ENCODE results near the gene GSDME.

The GSDME gene

GRCh38 chr7:24788075-24788474 is 30.8 kb upstream of the GSDME start:
- Histone ChIP-seq H3K36me3 (ENCODE audit: control insufficient read depth, insufficient read depth, low read length) (no peaks in the 10 kb centered on the region), H3K4me1 (ENCODE audit: control insufficient read depth, insufficient read depth, low read length) (no peaks in the 10 kb centered on the region), H3K4me3 (ENCODE audit: low read length) (no peak overlapping the region), H3K9me3 (ENCODE audit: control insufficient read depth, low read length) (no peaks in the 10 kb centered on the region), H3K9ac (ENCODE audit: low read length) (no peak overlapping the region), H3K27me3 (ENCODE audit: control insufficient read depth, insufficient read depth, low read length) (no peaks in the 10 kb centered on the region)

DNA sequence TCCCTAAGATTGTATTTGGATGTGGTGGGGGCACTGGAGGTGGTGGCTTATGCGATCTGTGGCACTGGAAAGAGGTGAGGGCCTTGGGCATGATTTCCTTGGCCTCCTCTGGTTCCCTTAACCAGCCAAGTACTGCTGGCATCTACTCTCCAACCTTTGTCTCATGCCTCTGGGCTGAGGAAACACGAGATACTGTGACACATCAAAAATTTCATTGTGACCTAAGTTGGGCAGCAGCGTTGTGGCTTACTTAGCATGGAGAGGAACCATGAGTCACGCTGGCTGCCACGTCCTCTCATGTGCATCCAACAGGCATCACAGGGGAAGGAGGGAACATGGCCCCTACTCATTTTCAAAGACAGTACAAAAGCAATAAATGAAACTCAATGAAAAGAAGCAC is 29.7 kb upstream of the GSDME start:
- Histone ChIP-seq H3K4me1 (ENCODE audit: control insufficient read depth, insufficient read depth, low read length) (no peaks in the 10 kb centered on the region), H3K9me3 (ENCODE audit: control insufficient read depth, low read length) (no peaks in the 10 kb centered on the region), H3K36me3 (ENCODE audit: control insufficient read depth, insufficient read depth, low read length) (no peaks in the 10 kb centered on the region), H3K27me3 (ENCODE audit: control insufficient read depth, insufficient read depth, low read length) (no peaks in the 10 kb centered on the region), H3K9ac (ENCODE audit: low read length) (no peak overlapping the region), H3K4me3 (ENCODE audit: low read length) (no peak overlapping the region)

- no peak overlapping the region for H3K4me3 ChIP-seq (ENCODE audit: low read length)
- H3K27me3 ChIP-seq (ENCODE audit: control insufficient read depth, insufficient read depth, low read length) = no peaks in the 10 kb centered on the region
- no peaks in the 10 kb centered on the region for H3K4me1 ChIP-seq (ENCODE audit: control insufficient read depth, insufficient read depth, low read length)
- H3K9ac ChIP-seq (ENCODE audit: low read length) = no peak overlapping the region
- H3K9me3 ChIP-seq (ENCODE audit: control insufficient read depth, low read length) = no peaks in the 10 kb centered on the region
- no peaks in the 10 kb centered on the region for H3K36me3 ChIP-seq (ENCODE audit: control insufficient read depth, insufficient read depth, low read length)
Measured at GRCh38 chr7:24786306-24786705, 29.0 kb upstream of the GSDME start.

- Histone ChIP-seq H3K4me1 (ENCODE audit: control insufficient read depth, insufficient read depth, low read length) (no peaks in the 10 kb centered on the region), H3K9ac (ENCODE audit: low read length) (no peak overlapping the region), H3K36me3 (ENCODE audit: control insufficient read depth, insufficient read depth, low read length) (no peaks in the 10 kb centered on the region), H3K9me3 (ENCODE audit: control insufficient read depth, low read length) (no peaks in the 10 kb centered on the region), H3K4me3 (ENCODE audit: low read length) (no peak overlapping the region), H3K27me3 (ENCODE audit: control insufficient read depth, insufficient read depth, low read length) (no peaks in the 10 kb centered on the region)
Measured at GRCh38 chr7:24784277-24784676, 27.0 kb upstream of the GSDME start.

DNA sequence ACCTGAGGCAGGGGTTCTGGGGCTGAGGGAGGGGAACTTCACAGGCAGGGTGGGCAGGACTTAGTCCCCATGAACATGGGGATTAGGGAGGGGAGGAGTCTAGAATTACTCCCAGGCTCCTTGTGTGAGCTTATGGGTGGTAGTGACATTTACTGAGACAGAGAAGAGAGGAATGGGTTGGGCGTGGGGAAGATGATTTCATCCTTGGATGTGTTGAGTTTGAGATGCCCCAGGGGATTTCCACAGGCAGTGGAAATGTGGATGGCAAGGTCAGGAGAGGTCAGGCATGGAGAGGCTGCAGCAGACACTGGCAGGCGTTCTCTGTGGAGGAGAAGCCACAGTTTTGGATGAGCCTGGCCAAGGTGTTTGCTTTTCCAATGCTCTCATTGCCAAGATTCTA is 26.4 kb upstream of the GSDME start:
- H3K4me3 ChIP-seq (ENCODE audit: low read length) = no peak overlapping the region
- H3K9me3 ChIP-seq (ENCODE audit: control insufficient read depth, low read length) = no peaks in the 10 kb centered on the region
- H3K4me1 ChIP-seq (ENCODE audit: control insufficient read depth, insufficient read depth, low read length) = no peaks in the 10 kb centered on the region
- H3K36me3 ChIP-seq (ENCODE audit: control insufficient read depth, insufficient read depth, low read length) = no peaks in the 10 kb centered on the region
- no peak overlapping the region for H3K9ac ChIP-seq (ENCODE audit: low read length)
- no peaks in the 10 kb centered on the region for H3K27me3 ChIP-seq (ENCODE audit: control insufficient read depth, insufficient read depth, low read length)

DNA sequence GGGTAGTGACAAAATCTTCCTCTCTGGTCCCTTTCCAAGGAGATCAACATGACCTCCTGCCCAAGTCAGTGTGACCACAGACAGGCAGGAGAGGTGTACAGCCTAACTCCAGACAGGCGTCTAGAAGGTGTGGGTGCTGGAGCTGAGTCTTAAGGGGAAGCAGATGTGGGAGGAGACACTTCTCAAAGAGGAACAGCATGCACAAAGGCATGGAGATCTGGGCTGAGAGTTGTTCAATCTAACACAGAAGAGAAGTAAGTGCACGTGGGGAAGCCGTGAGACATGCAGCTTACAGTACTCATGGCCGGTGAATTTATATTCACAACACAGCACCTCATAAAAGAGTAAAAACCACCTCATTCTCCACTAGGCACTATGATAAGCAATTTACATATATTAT is 23.8 kb upstream of the GSDME start:
- no peaks in the 10 kb centered on the region for H3K4me1 ChIP-seq (ENCODE audit: control insufficient read depth, insufficient read depth, low read length)
- no peaks in the 10 kb centered on the region for H3K36me3 ChIP-seq (ENCODE audit: control insufficient read depth, insufficient read depth, low read length)
- H3K4me3 ChIP-seq (ENCODE audit: low read length) = no peak overlapping the region
- H3K27me3 ChIP-seq (ENCODE audit: control insufficient read depth, insufficient read depth, low read length) = no peaks in the 10 kb centered on the region
- H3K9me3 ChIP-seq (ENCODE audit: control insufficient read depth, low read length) = no peaks in the 10 kb centered on the region
- no peak overlapping the region for H3K9ac ChIP-seq (ENCODE audit: low read length)

- H3K4me1 ChIP-seq (ENCODE audit: control insufficient read depth, insufficient read depth, low read length) = no peaks in the 10 kb centered on the region
- H3K4me3 ChIP-seq (ENCODE audit: low read length) = no peak overlapping the region
- H3K9ac ChIP-seq (ENCODE audit: low read length) = no peak overlapping the region
- H3K27me3 ChIP-seq (ENCODE audit: control insufficient read depth, insufficient read depth, low read length) = no peaks in the 10 kb centered on the region
- H3K9me3 ChIP-seq (ENCODE audit: control insufficient read depth, low read length) = no peaks in the 10 kb centered on the region
- H3K36me3 ChIP-seq (ENCODE audit: control insufficient read depth, insufficient read depth, low read length) = no peaks in the 10 kb centered on the region
Measured at GRCh38 chr7:24779283-24779655, 22.0 kb upstream of the GSDME start.

GRCh38 chr7:24778543-24779282 is 21.4 kb upstream of the GSDME start:
- Histone ChIP-seq H3K9me3 (ENCODE audit: control insufficient read depth, low read length) (no peaks in the 10 kb centered on the region), H3K27me3 (ENCODE audit: control insufficient read depth, insufficient read depth, low read length) (no peaks in the 10 kb centered on the region), H3K9ac (ENCODE audit: low read length) (no peak overlapping the region), H3K4me1 (ENCODE audit: control insufficient read depth, insufficient read depth, low read length) (no peaks in the 10 kb centered on the region), H3K36me3 (ENCODE audit: control insufficient read depth, insufficient read depth, low read length) (no peaks in the 10 kb centered on the region), H3K4me3 (ENCODE audit: low read length) (no peak overlapping the region)

GRCh38 chr7:24777806-24778205 is 20.5 kb upstream of the GSDME start:
- no peak overlapping the region for H3K9ac ChIP-seq (ENCODE audit: low read length)
- no peaks in the 10 kb centered on the region for H3K4me1 ChIP-seq (ENCODE audit: control insufficient read depth, insufficient read depth, low read length)
- H3K9me3 ChIP-seq (ENCODE audit: control insufficient read depth, low read length) = no peaks in the 10 kb centered on the region
- H3K36me3 ChIP-seq (ENCODE audit: control insufficient read depth, insufficient read depth, low read length) = no peaks in the 10 kb centered on the region
- no peaks in the 10 kb centered on the region for H3K27me3 ChIP-seq (ENCODE audit: control insufficient read depth, insufficient read depth, low read length)
- H3K4me3 ChIP-seq (ENCODE audit: low read length) = no peak overlapping the region

DNA sequence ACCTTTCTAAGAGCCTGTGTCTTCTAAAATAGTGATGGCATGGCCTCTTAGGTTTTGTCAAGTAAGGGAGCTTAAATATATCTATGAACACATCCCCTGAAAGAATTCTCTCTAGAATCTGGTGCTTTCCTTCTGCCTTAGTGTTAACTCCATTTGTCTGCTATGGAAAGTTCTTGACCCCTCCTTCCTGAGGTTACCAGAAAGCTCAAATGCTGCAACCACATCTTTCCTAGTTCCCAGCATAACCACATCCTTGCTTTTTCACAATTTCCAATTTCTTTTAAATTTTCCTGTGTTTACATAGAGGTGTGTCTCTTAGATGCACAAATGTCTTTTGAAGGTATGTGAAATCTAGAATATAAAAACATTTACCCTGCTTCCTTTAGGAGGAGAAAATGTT is 16.4 kb upstream of the GSDME start:
- H3K9ac ChIP-seq (ENCODE audit: low read length) = no peak overlapping the region
- no peaks in the 10 kb centered on the region for H3K27me3 ChIP-seq (ENCODE audit: control insufficient read depth, insufficient read depth, low read length)
- no peaks in the 10 kb centered on the region for H3K9me3 ChIP-seq (ENCODE audit: control insufficient read depth, low read length)
- no peaks in the 10 kb centered on the region for H3K4me1 ChIP-seq (ENCODE audit: control insufficient read depth, insufficient read depth, low read length)
- H3K36me3 ChIP-seq (ENCODE audit: control insufficient read depth, insufficient read depth, low read length) = no peaks in the 10 kb centered on the region
- H3K4me3 ChIP-seq (ENCODE audit: low read length) = no peak overlapping the region

- Histone ChIP-seq H3K27me3 (ENCODE audit: control insufficient read depth, insufficient read depth, low read length) (peaks cover 11% of the 10 kb centered on the region), H3K36me3 (ENCODE audit: control insufficient read depth, insufficient read depth, low read length) (no peaks in the 10 kb centered on the region), H3K4me1 (ENCODE audit: control insufficient read depth, insufficient read depth, low read length) (peaks cover 2% of the 10 kb centered on the region), H3K4me3 (ENCODE audit: low read length) (no peak overlapping the region), H3K9ac (ENCODE audit: low read length) (no peak overlapping the region), H3K9me3 (ENCODE audit: control insufficient read depth, low read length) (no peaks in the 10 kb centered on the region)
Measured at GRCh38 chr7:24769851-24770250, 12.6 kb upstream of the GSDME start.

DNA sequence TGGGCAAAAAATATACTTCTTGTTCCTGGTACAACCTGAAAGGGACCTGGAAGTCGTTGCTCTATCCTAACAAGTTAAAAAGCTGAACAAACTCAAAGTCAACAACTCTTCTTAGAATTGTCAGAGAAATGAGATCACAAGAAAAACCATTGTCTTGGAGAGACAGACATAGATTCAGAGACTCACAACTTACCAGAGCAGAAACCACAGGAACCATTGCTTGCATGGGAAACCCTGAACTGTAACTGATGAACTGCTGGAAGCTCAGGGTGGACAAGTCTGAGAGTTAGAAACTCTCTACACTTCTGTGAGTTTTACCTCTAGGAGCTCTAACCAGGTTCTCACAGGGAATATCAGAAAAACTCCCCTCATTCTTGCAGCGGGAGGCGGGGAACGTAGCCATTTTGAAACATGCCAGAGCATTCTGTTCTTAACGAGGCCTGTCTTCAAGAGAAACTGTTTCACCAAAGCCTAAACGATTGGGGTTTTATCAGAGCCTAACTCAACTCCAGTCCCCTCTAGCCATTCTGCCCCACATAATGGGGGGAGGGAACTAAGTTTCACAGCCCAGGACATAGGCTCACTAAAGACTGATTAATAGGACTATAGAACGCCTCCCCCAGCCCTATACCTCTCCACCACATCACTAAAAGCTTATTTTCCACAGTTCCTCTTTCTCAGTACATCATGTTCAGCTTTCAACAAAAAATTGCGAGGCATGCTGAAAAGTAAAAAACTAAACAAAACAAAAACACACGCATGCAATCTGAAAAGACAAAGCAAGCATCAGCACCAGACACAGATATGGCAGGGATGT is 12.0 kb upstream of the GSDME start:
- peaks cover 17% of the 10 kb centered on the region for H3K27me3 ChIP-seq (ENCODE audit: control insufficient read depth, insufficient read depth, low read length)
- no peak overlapping the region for H3K4me3 ChIP-seq (ENCODE audit: low read length)
- H3K9ac ChIP-seq (ENCODE audit: low read length) = no peak overlapping the region
- H3K36me3 ChIP-seq (ENCODE audit: control insufficient read depth, insufficient read depth, low read length) = no peaks in the 10 kb centered on the region
- peaks cover 7% of the 10 kb centered on the region for H3K4me1 ChIP-seq (ENCODE audit: control insufficient read depth, insufficient read depth, low read length)
- no peaks in the 10 kb centered on the region for H3K9me3 ChIP-seq (ENCODE audit: control insufficient read depth, low read length)
